Measurements from ENCODE around the gene PAGE2B.

GRCh38 chrX:55030271-55031205 is 44.3 kb upstream of the PAGE2B start, which contains the start of gene ALAS2:
- no peak for TF ChIP-seq POLR2A (IDR thresholded peaks at IDR 0.05; ENCODE audit: low read depth, low read length)
- no peak for TF ChIP-seq TAF1 (IDR thresholded peaks at IDR 0.05; ENCODE audit: low read depth, low read length)
- no peak for TF ChIP-seq POLR2AphosphoS5 (IDR thresholded peaks at IDR 0.05; ENCODE audit: low read depth, low read length)
- TF ChIP-seq POU2F2 (IDR thresholded peaks at IDR 0.05; ENCODE audit: low read depth, low read length) = no peak
- no peak for TF ChIP-seq PAX5 (IDR thresholded peaks at IDR 0.05; ENCODE audit: insufficient read depth, low read length, severe bottlenecking)
- TF ChIP-seq SPI1 (IDR thresholded peaks at IDR 0.05; ENCODE audit: low read depth, low read length) = no peak
